PC-3 (cell line): ENCODE data around the gene ARL17A.
"Not testable (repeated sequence)": the region's sequence is repeated elsewhere in the genome, so short reads cannot be mapped to it uniquely, and the experiment has no call there.

Experiments used
- EZH2phosphoT487 ChIP-seq: fragments of 300-600 bp; sonication (generic); IDR thresholded peaks from 2 replicates; pipeline ENCODE4 v1.6.1; 2018; ENCODE audit warnings: mild to moderate bottlenecking, antibody characterized with exemption, low read length, borderline replicate concordance
- TF ChIP-seq, protein P1 (sequence below): fragments of 300-600 bp; sonication (generic); conservative IDR thresholded peaks from 2 replicates; pipeline ENCODE4 v1.5.1; 2017; ENCODE audit warnings: antibody characterized with exemption, low read depth, mild to moderate bottlenecking, low read length

DNA sequence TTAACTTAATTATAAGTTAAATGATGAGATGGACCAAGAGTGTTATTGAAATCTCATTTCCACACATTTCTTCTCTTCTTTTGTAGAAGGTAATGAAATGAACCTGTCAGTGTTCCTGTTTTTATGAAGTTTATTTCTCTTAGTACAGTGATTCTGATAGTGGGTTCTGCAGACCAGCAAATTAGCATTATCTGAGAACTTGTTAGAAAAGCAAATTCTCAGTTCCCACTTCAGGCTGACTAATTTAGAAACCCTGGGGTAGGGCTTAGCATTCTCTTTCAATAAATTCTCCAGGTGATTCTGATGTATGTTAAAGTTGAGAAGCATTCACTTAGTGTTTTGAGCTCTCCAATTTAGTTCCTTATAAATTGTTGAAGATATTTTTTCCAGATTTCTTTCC lies 23.6 kb upstream of the ARL17A start:
- TF ChIP-seq, protein P1, sequence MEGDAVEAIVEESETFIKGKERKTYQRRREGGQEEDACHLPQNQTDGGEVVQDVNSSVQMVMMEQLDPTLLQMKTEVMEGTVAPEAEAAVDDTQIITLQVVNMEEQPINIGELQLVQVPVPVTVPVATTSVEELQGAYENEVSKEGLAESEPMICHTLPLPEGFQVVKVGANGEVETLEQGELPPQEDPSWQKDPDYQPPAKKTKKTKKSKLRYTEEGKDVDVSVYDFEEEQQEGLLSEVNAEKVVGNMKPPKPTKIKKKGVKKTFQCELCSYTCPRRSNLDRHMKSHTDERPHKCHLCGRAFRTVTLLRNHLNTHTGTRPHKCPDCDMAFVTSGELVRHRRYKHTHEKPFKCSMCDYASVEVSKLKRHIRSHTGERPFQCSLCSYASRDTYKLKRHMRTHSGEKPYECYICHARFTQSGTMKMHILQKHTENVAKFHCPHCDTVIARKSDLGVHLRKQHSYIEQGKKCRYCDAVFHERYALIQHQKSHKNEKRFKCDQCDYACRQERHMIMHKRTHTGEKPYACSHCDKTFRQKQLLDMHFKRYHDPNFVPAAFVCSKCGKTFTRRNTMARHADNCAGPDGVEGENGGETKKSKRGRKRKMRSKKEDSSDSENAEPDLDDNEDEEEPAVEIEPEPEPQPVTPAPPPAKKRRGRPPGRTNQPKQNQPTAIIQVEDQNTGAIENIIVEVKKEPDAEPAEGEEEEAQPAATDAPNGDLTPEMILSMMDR: not testable (repeated sequence)
- not testable (repeated sequence) for TF ChIP-seq EZH2phosphoT487
